Fibroblast of villous mesenchyme (primary cell): Measurements from ENCODE around the gene ADRA1B. TPM values are rescaled to one million over a fixed set of nuclear protein-coding genes. Genes with fewer than 3 reads are reported as not detected.

Source experiments
- DNase-seq: peaks from one replicate; pipeline ENCODE4 v3.0.0-alpha.2; 2010; ENCODE audit warnings: low read depth
- H3K4me3 ChIP-seq: 2 replicates; pipeline ENCODE4 v1.5.1; 2011; ENCODE audit warnings: low read depth, mild to moderate bottlenecking, low read length
- total RNA-seq: library from RNA; depleted of rRNA; stranded (reverse); fragments of >200 nt; gene quantifications from 2 replicates; pipeline ENCODE4 v1.2.3, GENCODE V29; 2012
- TF ChIP-seq, protein P1 (sequence below): IDR thresholded peaks from 2 replicates; pipeline ENCODE4 v1.5.1; 2012; ENCODE audit warnings: low read depth, mild to moderate bottlenecking, low read length; ENCODE audit not compliant: insufficient read depth

The ADRA1B gene
- total RNA-seq, 1 donor: 0.43 TPM

GRCh38 chr5:159971514-159971913 is 55.2 kb downstream of the ADRA1B start:
- TF ChIP-seq, protein P1, sequence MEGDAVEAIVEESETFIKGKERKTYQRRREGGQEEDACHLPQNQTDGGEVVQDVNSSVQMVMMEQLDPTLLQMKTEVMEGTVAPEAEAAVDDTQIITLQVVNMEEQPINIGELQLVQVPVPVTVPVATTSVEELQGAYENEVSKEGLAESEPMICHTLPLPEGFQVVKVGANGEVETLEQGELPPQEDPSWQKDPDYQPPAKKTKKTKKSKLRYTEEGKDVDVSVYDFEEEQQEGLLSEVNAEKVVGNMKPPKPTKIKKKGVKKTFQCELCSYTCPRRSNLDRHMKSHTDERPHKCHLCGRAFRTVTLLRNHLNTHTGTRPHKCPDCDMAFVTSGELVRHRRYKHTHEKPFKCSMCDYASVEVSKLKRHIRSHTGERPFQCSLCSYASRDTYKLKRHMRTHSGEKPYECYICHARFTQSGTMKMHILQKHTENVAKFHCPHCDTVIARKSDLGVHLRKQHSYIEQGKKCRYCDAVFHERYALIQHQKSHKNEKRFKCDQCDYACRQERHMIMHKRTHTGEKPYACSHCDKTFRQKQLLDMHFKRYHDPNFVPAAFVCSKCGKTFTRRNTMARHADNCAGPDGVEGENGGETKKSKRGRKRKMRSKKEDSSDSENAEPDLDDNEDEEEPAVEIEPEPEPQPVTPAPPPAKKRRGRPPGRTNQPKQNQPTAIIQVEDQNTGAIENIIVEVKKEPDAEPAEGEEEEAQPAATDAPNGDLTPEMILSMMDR: no peak
- no peak for DNase-seq
- H3K4me3 ChIP-seq: no peak overlapping the region

DNA sequence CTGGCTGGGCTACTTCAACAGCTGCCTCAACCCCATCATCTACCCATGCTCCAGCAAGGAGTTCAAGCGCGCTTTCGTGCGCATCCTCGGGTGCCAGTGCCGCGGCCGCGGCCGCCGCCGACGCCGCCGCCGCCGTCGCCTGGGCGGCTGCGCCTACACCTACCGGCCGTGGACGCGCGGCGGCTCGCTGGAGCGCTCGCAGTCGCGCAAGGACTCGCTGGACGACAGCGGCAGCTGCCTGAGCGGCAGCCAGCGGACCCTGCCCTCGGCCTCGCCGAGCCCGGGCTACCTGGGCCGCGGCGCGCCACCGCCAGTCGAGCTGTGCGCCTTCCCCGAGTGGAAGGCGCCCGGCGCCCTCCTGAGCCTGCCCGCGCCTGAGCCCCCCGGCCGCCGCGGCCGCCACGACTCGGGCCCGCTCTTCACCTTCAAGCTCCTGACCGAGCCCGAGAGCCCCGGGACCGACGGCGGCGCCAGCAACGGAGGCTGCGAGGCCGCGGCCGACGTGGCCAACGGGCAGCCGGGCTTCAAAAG is 55.7 kb downstream of the ADRA1B start:
- TF ChIP-seq, protein P1: no peak
- H3K4me3 ChIP-seq: peak overlapping the region; percentile 30
- DNase-seq: no peak

DNA sequence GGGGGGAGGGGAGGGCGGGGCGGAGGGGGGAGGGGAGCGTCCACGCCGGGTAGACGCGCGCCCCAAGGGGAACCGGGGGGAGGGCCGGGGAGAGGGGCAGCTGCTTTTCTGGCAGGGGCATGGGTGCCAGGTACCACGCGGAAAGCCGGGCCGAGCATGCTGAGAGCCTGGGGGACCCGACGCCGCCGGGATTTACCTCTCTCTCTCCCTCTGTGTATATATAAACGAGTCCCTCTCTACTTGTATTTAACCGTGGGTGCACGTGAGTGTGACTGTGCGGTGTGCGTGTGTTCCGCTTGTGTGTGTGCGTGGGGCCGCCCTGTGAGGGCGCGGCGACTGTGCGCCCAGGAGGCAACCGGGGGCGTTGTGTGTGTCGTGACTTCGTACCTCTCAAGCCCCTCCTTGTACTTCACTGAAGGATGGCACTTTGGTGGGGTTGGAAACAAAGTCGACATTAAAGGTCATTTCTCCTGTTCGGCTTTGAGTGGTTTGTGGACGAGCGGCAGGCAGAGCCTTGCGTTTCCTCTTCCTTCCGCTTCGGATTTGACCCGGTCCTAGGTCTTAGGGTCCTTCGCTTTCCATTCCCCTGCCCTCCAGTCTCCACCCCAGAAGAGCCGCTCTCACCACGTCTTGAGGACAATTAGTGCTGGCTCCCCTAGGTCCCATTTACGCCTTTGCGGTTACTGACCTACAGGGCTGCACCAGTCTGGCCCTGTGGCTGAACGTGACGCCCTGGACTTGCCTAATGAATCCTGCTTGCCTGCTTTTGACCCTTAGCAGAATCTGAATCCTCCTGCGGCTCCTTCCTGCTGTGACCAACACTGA is 56.5 kb downstream of the ADRA1B start:
- DNase-seq: no peak
- TF ChIP-seq, protein P1: no peak
- no peak overlapping the region for H3K4me3 ChIP-seq

GRCh38 chr5:159975462-159976019 is 59.3 kb downstream of the ADRA1B start:
- TF ChIP-seq, protein P1: peak; percentile 65
- DNase-seq: peak; percentile 89
- no peak overlapping the region for H3K4me3 ChIP-seq

GRCh38 chr5:159976921-159977320 is 60.6 kb downstream of the ADRA1B start:
- DNase-seq: no peak
- no peak overlapping the region for H3K4me3 ChIP-seq
- TF ChIP-seq, protein P1: no peak

DNA sequence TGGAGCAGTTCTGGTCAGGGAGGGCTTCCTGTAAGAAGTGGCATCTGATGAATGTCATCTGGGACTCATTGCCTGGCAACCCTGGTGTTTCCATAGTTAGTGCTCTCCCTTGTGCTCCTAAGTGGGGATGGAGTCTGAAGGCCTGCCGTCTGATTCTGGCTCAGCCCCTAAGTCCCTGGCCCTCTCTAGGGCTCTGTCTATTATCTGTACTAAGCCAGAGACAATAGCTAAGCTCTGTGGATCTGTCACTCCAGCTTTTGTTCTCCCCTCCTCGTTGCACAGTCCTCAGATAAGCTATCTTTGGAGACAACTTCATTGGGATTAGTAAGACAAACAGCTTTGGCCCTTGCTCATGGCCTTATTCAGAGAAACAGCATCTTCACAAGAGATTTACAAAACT is 62.1 kb downstream of the ADRA1B start:
- no peak overlapping the region for H3K4me3 ChIP-seq
- no peak for DNase-seq

More for the DNA sequence above, 62.1 kb downstream of the ADRA1B start:
- TF ChIP-seq, protein P1: no peak
